ENCODE results near the gene APOBEC3B.
"Not testable (repeated sequence)": the region's sequence is repeated elsewhere in the genome, so short reads cannot be mapped to it uniquely, and the experiment has no call there.

The APOBEC3B gene

DNA sequence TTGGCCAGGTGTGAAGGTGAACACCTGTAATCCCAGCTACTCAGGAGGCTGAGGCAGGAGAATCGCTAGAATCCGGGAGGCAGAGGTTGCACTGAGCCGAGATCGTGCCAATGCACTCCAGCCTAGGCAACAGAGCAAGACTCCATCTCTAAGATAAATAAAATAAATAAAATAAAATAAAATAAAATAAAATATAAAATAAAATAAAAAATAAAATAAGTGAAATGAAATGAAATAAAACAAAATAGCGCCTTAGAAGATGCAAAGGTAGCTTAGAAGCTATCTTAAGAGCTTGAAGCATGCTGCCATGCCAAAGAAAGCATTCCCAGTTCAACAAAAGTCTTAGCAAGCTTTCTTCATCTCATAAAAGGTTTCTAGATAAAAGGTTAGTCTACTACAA, 25.0 kb downstream of the APOBEC3B start:
- no peaks in the 10 kb centered on the region for H3K9me2 ChIP-seq (ENCODE audit: low read depth, low read length)
- TF ChIP-seq, protein P1, sequence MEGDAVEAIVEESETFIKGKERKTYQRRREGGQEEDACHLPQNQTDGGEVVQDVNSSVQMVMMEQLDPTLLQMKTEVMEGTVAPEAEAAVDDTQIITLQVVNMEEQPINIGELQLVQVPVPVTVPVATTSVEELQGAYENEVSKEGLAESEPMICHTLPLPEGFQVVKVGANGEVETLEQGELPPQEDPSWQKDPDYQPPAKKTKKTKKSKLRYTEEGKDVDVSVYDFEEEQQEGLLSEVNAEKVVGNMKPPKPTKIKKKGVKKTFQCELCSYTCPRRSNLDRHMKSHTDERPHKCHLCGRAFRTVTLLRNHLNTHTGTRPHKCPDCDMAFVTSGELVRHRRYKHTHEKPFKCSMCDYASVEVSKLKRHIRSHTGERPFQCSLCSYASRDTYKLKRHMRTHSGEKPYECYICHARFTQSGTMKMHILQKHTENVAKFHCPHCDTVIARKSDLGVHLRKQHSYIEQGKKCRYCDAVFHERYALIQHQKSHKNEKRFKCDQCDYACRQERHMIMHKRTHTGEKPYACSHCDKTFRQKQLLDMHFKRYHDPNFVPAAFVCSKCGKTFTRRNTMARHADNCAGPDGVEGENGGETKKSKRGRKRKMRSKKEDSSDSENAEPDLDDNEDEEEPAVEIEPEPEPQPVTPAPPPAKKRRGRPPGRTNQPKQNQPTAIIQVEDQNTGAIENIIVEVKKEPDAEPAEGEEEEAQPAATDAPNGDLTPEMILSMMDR (IDR thresholded peaks at IDR 0.05; ENCODE audit: low read length): no peak
- TF ChIP-seq EZH2 (IDR thresholded peaks at IDR 0.05; ENCODE audit: borderline replicate concordance, low read length): no peak
- H4K20me1 ChIP-seq (ENCODE audit: insufficient read depth, low read length): no peaks in the 10 kb centered on the region
- H3K36me3 ChIP-seq (ENCODE audit: insufficient read depth, low read length): no peaks in the 10 kb centered on the region
- no peak overlapping the region for H3K4me2 ChIP-seq (ENCODE audit: low read length)
- no peaks in the 10 kb centered on the region for H3F3A ChIP-seq (ENCODE audit: insufficient read depth, low read length)
- no peak overlapping the region for H3K4me3 ChIP-seq (ENCODE audit: low read depth, low read length, poor library complexity, severe bottlenecking)
- no peak overlapping the region for H3K27ac ChIP-seq (ENCODE audit: low read depth, low read length, poor library complexity, severe bottlenecking)
- H2AFZ ChIP-seq (ENCODE audit: low read length): no peak overlapping the region
- no peaks in the 10 kb centered on the region for H3K79me2 ChIP-seq (ENCODE audit: insufficient read depth, low read length)
- H3K4me1 ChIP-seq (ENCODE audit: insufficient read depth, low read length, severe bottlenecking): no peaks in the 10 kb centered on the region
- H3K9me3 ChIP-seq (ENCODE audit: low read length): no peaks in the 10 kb centered on the region
- no peak overlapping the region for H3K9ac ChIP-seq (ENCODE audit: low read length)
- H3K27me3 ChIP-seq (ENCODE audit: insufficient read depth, low read length): no peaks in the 10 kb centered on the region

DNA sequence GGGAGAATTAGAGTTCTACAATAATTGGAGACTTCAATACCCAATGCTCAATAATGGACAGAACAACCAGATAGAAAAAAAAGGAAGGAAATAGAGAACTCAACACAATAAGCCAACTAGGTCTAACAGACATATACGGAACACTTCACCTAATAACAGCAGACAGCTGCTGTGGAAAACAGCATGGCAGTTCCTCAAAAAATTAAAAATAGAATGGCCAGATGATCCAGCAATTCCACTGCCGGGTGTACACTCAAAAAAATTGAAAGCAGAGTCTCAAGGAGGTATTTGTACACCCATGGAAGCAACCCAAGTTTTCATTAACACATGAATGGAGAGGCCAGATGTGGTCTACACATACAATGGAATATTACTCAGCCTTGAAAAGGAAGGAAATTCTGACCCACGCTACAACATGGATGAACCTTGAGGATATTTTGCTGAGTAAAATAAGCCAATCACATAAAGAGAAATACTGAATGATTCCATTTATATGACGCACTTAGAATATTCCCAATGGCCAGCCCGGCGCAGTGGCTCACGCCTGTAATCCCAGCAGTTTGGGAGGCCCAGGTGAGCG, 26.2 kb downstream of the APOBEC3B start:
- H3K4me2 ChIP-seq (ENCODE audit: low read length); H3K36me3 ChIP-seq (ENCODE audit: insufficient read depth, low read length); H3K4me3 ChIP-seq (ENCODE audit: low read depth, low read length, poor library complexity, severe bottlenecking); H3K27me3 ChIP-seq (ENCODE audit: insufficient read depth, low read length); H2AFZ ChIP-seq (ENCODE audit: low read length); H3F3A ChIP-seq (ENCODE audit: insufficient read depth, low read length); H3K79me2 ChIP-seq (ENCODE audit: insufficient read depth, low read length); H3K9me2 ChIP-seq (ENCODE audit: low read depth, low read length); H3K9ac ChIP-seq (ENCODE audit: low read length); H4K20me1 ChIP-seq (ENCODE audit: insufficient read depth, low read length); H3K4me1 ChIP-seq (ENCODE audit: insufficient read depth, low read length, severe bottlenecking); H3K9me3 ChIP-seq (ENCODE audit: low read length); H3K27ac ChIP-seq (ENCODE audit: low read depth, low read length, poor library complexity, severe bottlenecking): not testable (repeated sequence)

DNA sequence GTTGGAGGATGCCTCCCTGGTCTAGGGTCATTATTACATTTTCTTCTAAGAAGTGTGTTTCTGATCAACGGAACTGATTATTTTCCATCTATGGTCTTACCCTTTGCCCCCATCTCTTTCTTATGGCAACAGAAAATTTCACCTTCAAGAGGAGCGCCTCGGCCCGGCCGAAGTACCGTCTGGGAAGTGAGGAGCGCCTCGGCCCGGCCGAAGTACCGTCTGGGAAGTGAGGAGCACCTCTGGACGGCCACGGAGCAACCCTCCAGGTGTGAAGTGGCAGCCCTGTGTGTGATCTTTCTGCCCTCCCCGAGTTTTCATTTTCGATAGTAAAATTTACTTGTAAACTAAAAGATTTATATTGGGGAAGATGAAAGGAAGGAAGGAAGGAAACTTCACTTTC, 28.8 kb downstream of the APOBEC3B start:
- no peaks in the 10 kb centered on the region for H3K27me3 ChIP-seq (ENCODE audit: insufficient read depth, low read length)
- H3K36me3 ChIP-seq (ENCODE audit: insufficient read depth, low read length): no peaks in the 10 kb centered on the region
- no peaks in the 10 kb centered on the region for H3K79me2 ChIP-seq (ENCODE audit: insufficient read depth, low read length)
- H3K9ac ChIP-seq (ENCODE audit: low read length): no peak overlapping the region
- H3K4me3 ChIP-seq (ENCODE audit: low read depth, low read length, poor library complexity, severe bottlenecking): no peak overlapping the region
- H3F3A ChIP-seq (ENCODE audit: insufficient read depth, low read length): no peaks in the 10 kb centered on the region
- no peaks in the 10 kb centered on the region for H3K9me2 ChIP-seq (ENCODE audit: low read depth, low read length)
- H3K4me1 ChIP-seq (ENCODE audit: insufficient read depth, low read length, severe bottlenecking): no peaks in the 10 kb centered on the region
- no peak for TF ChIP-seq EZH2 (IDR thresholded peaks at IDR 0.05; ENCODE audit: borderline replicate concordance, low read length)
- TF ChIP-seq, protein P1 (IDR thresholded peaks at IDR 0.05; ENCODE audit: low read length): no peak
- no peaks in the 10 kb centered on the region for H3K9me3 ChIP-seq (ENCODE audit: low read length)
- H4K20me1 ChIP-seq (ENCODE audit: insufficient read depth, low read length): no peaks in the 10 kb centered on the region
- no peak overlapping the region for H3K4me2 ChIP-seq (ENCODE audit: low read length)
- no peak overlapping the region for H3K27ac ChIP-seq (ENCODE audit: low read depth, low read length, poor library complexity, severe bottlenecking)
- no peak overlapping the region for H2AFZ ChIP-seq (ENCODE audit: low read length)

Data from OCI-LY1 (cell line).